Measurements from ENCODE around the gene METTL13. TPM values are rescaled to one million over a fixed set of nuclear protein-coding genes. Genes with fewer than 3 reads are reported as not detected.

Gene METTL13
- total and polyA plus RNA-seq, 2 experiments from 2014 or later, result 18.8 to 22.0 TPM

GRCh38 chr1:171784784-171785183 lies 3.3 kb downstream of the METTL13 start:
- peaks cover 24% of the 10 kb centered on the region for H3F3A ChIP-seq (ENCODE audit: insufficient read depth)
- no peak overlapping the region for H3K4me2 ChIP-seq (ENCODE audit: unreplicated experiment)
- DNase-seq, result no peak

GRCh38 chr1:171785766-171786165 lies 4.3 kb downstream of the METTL13 start:
- TF ChIP-seq EZH2phosphoT487 (IDR thresholded peaks at IDR 0.05; ENCODE audit: insufficient read depth, low read depth) (no peak), EZH2 (IDR thresholded peaks at IDR 0.05; ENCODE audit: insufficient read depth, poor library complexity, severe bottlenecking) (no peak)
- Histone ChIP-seq H3K27me3 (replicated peaks; ENCODE audit: insufficient read depth) (no peaks in the 10 kb centered on the region), H3K27ac (no peak overlapping the region), H3K9me2 (ENCODE audit: insufficient read depth) (no peaks in the 10 kb centered on the region), H3K4me3 (no peak overlapping the region), H2AFZ (no peak overlapping the region), H4K20me1 (ENCODE audit: insufficient read depth) (no peaks in the 10 kb centered on the region), H3K79me2 (ENCODE audit: insufficient read depth) (peaks cover 71% of the 10 kb centered on the region), H3F3A (ENCODE audit: insufficient read depth) (peaks cover 17% of the 10 kb centered on the region), H3K9ac (no peak overlapping the region), H3K4me2 (ENCODE audit: unreplicated experiment) (no peak overlapping the region), H3K36me3 (ENCODE audit: low read depth) (peaks cover 15% of the 10 kb centered on the region), H3K9me3 (ENCODE audit: low read depth) (no peaks in the 10 kb centered on the region), H3K4me1 (ENCODE audit: insufficient read depth) (peaks cover 17% of the 10 kb centered on the region)
- WGBS, 2 experiments (ENCODE audit: low coverage in 1 of 2, low lambda C conversion rate in 2 of 2, missing lambda C conversion rate in 2 of 2), result 87 to 91% methylated on average over 9 of the region's 9 CpGs
- in situ Hi-C loops (cut with MboI), result no loop called here
- DNase-seq, result no peak

More at GRCh38 chr1:171784784-171785183, 3.3 kb downstream of the METTL13 start:
- Histone ChIP-seq H3K4me3 (no peak overlapping the region), H3K9me3 (ENCODE audit: low read depth) (no peaks in the 10 kb centered on the region), H3K79me2 (ENCODE audit: insufficient read depth) (peaks cover 61% of the 10 kb centered on the region), H3K27me3 (replicated peaks; ENCODE audit: insufficient read depth) (no peaks in the 10 kb centered on the region), H3K4me1 (ENCODE audit: insufficient read depth) (peaks cover 17% of the 10 kb centered on the region), H3K9me2 (ENCODE audit: insufficient read depth) (no peaks in the 10 kb centered on the region), H3K9ac (no peak overlapping the region), H3K36me3 (ENCODE audit: low read depth) (0 out of 2 replicates have a peak, but pooled peaks cover 5% of the 10 kb centered on the region), H3K27ac (no peak overlapping the region), H4K20me1 (ENCODE audit: insufficient read depth) (no peaks in the 10 kb centered on the region), H2AFZ (no peak overlapping the region)
- in situ Hi-C loops (cut with MboI), result no loop called here
- TF ChIP-seq EZH2phosphoT487 (IDR thresholded peaks at IDR 0.05; ENCODE audit: insufficient read depth, low read depth) (no peak), EZH2 (IDR thresholded peaks at IDR 0.05; ENCODE audit: insufficient read depth, poor library complexity, severe bottlenecking) (no peak)

GRCh38 chr1:171786534-171786933 lies 5.1 kb downstream of the METTL13 start:
- in situ Hi-C loops (cut with MboI), result no loop called here

GRCh38 chr1:171787686-171788480 lies 6.4 kb downstream of the METTL13 start:
- no peak overlapping the region for H3K4me3 ChIP-seq
- H2AFZ ChIP-seq, result no peak overlapping the region
- H3K4me2 ChIP-seq (ENCODE audit: unreplicated experiment), result peak overlapping the region; percentile 41
- TF ChIP-seq EZH2phosphoT487 (IDR thresholded peaks at IDR 0.05; ENCODE audit: insufficient read depth, low read depth) (no peak), EZH2 (IDR thresholded peaks at IDR 0.05; ENCODE audit: insufficient read depth, poor library complexity, severe bottlenecking) (no peak)
- H4K20me1 ChIP-seq (ENCODE audit: insufficient read depth), result no peaks in the 10 kb centered on the region
- peaks cover 14% of the 10 kb centered on the region for H3K4me1 ChIP-seq (ENCODE audit: insufficient read depth)
- DNase-seq, result no peak
- H3K79me2 ChIP-seq (ENCODE audit: insufficient read depth), result peaks cover 76% of the 10 kb centered on the region
- peak overlapping the region; percentile 71 for H3K27ac ChIP-seq
- peaks cover 22% of the 10 kb centered on the region for H3K36me3 ChIP-seq (ENCODE audit: low read depth)
- H3F3A ChIP-seq (ENCODE audit: insufficient read depth), result peaks cover 24% of the 10 kb centered on the region
- in situ Hi-C loops (cut with MboI), result no loop called here
- peak overlapping the region; percentile 41; the same call in 1 of the 2 replicates for H3K9ac ChIP-seq
- WGBS, 2 experiments (ENCODE audit: low coverage in 1 of 2, low lambda C conversion rate in 2 of 2, missing lambda C conversion rate in 2 of 2), result 92% methylated on average over 15 of the region's 15 CpGs
- no peaks in the 10 kb centered on the region for H3K27me3 ChIP-seq (replicated peaks; ENCODE audit: insufficient read depth)
- no peaks in the 10 kb centered on the region for H3K9me3 ChIP-seq (ENCODE audit: low read depth)
- H3K9me2 ChIP-seq (ENCODE audit: insufficient read depth), result no peaks in the 10 kb centered on the region

More at GRCh38 chr1:171786534-171786933, 5.1 kb downstream of the METTL13 start:
- H3K9ac ChIP-seq, result no peak overlapping the region
- H3K4me2 ChIP-seq (ENCODE audit: unreplicated experiment), result no peak overlapping the region
- H3F3A ChIP-seq (ENCODE audit: insufficient read depth), result peaks cover 17% of the 10 kb centered on the region
- no peaks in the 10 kb centered on the region for H3K9me2 ChIP-seq (ENCODE audit: insufficient read depth)
- peaks cover 79% of the 10 kb centered on the region for H3K79me2 ChIP-seq (ENCODE audit: insufficient read depth)
- H3K27me3 ChIP-seq (replicated peaks; ENCODE audit: insufficient read depth), result no peaks in the 10 kb centered on the region
- no peak for DNase-seq
- peaks cover 17% of the 10 kb centered on the region for H3K4me1 ChIP-seq (ENCODE audit: insufficient read depth)
- no peak overlapping the region for H2AFZ ChIP-seq
- H3K27ac ChIP-seq, result no peak overlapping the region
- H4K20me1 ChIP-seq (ENCODE audit: insufficient read depth), result no peaks in the 10 kb centered on the region
- TF ChIP-seq EZH2 (IDR thresholded peaks at IDR 0.05; ENCODE audit: insufficient read depth, poor library complexity, severe bottlenecking) (no peak), EZH2phosphoT487 (IDR thresholded peaks at IDR 0.05; ENCODE audit: insufficient read depth, low read depth) (no peak)
- no peak overlapping the region for H3K4me3 ChIP-seq
- 98% methylated on average over 2 of the region's 2 CpGs for WGBS, 2 experiments (ENCODE audit: low coverage in 1 of 2, low lambda C conversion rate in 2 of 2, missing lambda C conversion rate in 2 of 2)
- peaks cover 19% of the 10 kb centered on the region for H3K36me3 ChIP-seq (ENCODE audit: low read depth)
- no peaks in the 10 kb centered on the region for H3K9me3 ChIP-seq (ENCODE audit: low read depth)

Measured in GM23248 (cell line).